Stimulated activated CD8-positive, alpha-beta memory T cell treated with anti-CD3 and anti-CD28 coated beads, Interleukin-15, amount 100 ng/mL, for 24 hours (primary cell): Measurements from ENCODE around the gene CCDC146.
"Not testable (repeated sequence)": the region's sequence is repeated elsewhere in the genome, so short reads cannot be mapped to it uniquely, and the experiment has no call there.

Experiments used
- DNase-seq: peaks from one replicate; pipeline ENCODE4 v3.0.0-alpha.2; 2020; ENCODE audit warnings: low read depth

CCDC146 gene

GRCh38 chr7:77140291-77140690 lies 17.9 kb downstream of the CCDC146 start:
- DNase-seq: not testable (repeated sequence)

GRCh38 chr7:77152232-77152631 lies 29.8 kb downstream of the CCDC146 start:
- not testable (repeated sequence) for DNase-seq

- DNase-seq: not testable (repeated sequence)
Observed at GRCh38 chr7:77154917-77155464, 32.6 kb downstream of the CCDC146 start.

GRCh38 chr7:77155601-77156377 lies 33.4 kb downstream of the CCDC146 start:
- DNase-seq: not testable (repeated sequence)

GRCh38 chr7:77157034-77157433 lies 34.6 kb downstream of the CCDC146 start:
- DNase-seq: not testable (repeated sequence)

- no peak for DNase-seq
Observed at GRCh38 chr7:77157446-77157845, 35.0 kb downstream of the CCDC146 start.

- DNase-seq: not testable (repeated sequence)
Observed at GRCh38 chr7:77171073-77171472, 48.7 kb downstream of the CCDC146 start.

- not testable (repeated sequence) for DNase-seq
Observed at GRCh38 chr7:77172437-77173172, 50.2 kb downstream of the CCDC146 start.

GRCh38 chr7:77174418-77174817 lies 52.0 kb downstream of the CCDC146 start:
- DNase-seq: not testable (repeated sequence)

GRCh38 chr7:77175274-77175800 lies 52.9 kb downstream of the CCDC146 start:
- not testable (repeated sequence) for DNase-seq

GRCh38 chr7:77177321-77177904 lies 55.0 kb downstream of the CCDC146 start:
- DNase-seq: not testable (repeated sequence)

- DNase-seq: not testable (repeated sequence)
Observed at GRCh38 chr7:77178024-77178423, 55.6 kb downstream of the CCDC146 start.

- no peak for DNase-seq
Observed at GRCh38 chr7:77181015-77181595, 58.7 kb downstream of the CCDC146 start.

- no peak for DNase-seq
Observed at GRCh38 chr7:77181734-77182133, 59.3 kb downstream of the CCDC146 start.

- no peak for DNase-seq
Observed at GRCh38 chr7:77182261-77182660, 59.8 kb downstream of the CCDC146 start.

GRCh38 chr7:77184463-77184862 lies 62.0 kb downstream of the CCDC146 start:
- DNase-seq: no peak

GRCh38 chr7:77184990-77185389 lies 62.6 kb downstream of the CCDC146 start:
- DNase-seq: no peak

- DNase-seq: no peak
Observed at GRCh38 chr7:77185866-77186265, 63.5 kb downstream of the CCDC146 start.

GRCh38 chr7:77188731-77189437 lies 66.5 kb downstream of the CCDC146 start:
- no peak for DNase-seq

GRCh38 chr7:77197141-77197540 lies 74.7 kb downstream of the CCDC146 start:
- DNase-seq: no peak
